MM.1S (cell line): ENCODE measurements around the gene FOXL3.
A peak's percentile ranks its signal among the peaks of the same experiment; 100 is the strongest.

Experiments used
- DNase-seq: peaks from one replicate; pipeline ENCODE4 v3.0.0-alpha.2; 2015
- H2AFZ ChIP-seq: fragments of 300-600 bp; sonication (generic); 2 replicates; pipeline ENCODE4 v1.6.0; 2016; ENCODE audit warnings: antibody characterized with exemption, low read length
- H3F3A ChIP-seq: fragments of 300-600 bp; sonication (generic); 2 replicates; pipeline ENCODE4 v1.6.1; 2016; ENCODE audit warnings: mild to moderate bottlenecking, antibody characterized with exemption, low read length, moderate library complexity, mixed read lengths; ENCODE audit not compliant: insufficient read depth
- H3K27ac ChIP-seq: fragments of 300-600 bp; sonication (generic); 2 replicates; pipeline ENCODE4 v1.5.1; 2016; ENCODE audit warnings: mild to moderate bottlenecking, low read length
- H3K27me3 ChIP-seq: fragments of 300-600 bp; sonication (generic); replicated peaks from 2 replicates; pipeline ENCODE4 v1.6.0; 2016; ENCODE audit warnings: low read length; ENCODE audit not compliant: insufficient read depth
- H3K36me3 ChIP-seq: fragments of 300-600 bp; sonication (generic); replicated peaks from 2 replicates; pipeline ENCODE4 v1.6.1; 2016; ENCODE audit warnings: mild to moderate bottlenecking, low read length, mixed read lengths; ENCODE audit not compliant: insufficient read depth
- H3K4me1 ChIP-seq: fragments of 300-600 bp; sonication (generic); 2 replicates; pipeline ENCODE4 v1.6.1; 2016; ENCODE audit warnings: low read length, mixed read lengths
- H3K4me2 ChIP-seq: fragments of 300-600 bp; sonication (generic); 2 replicates; pipeline ENCODE4 v1.6.0; 2016; ENCODE audit warnings: low read depth, low read length
- H3K4me3 ChIP-seq: fragments of 300-600 bp; sonication (generic); 2 replicates; pipeline ENCODE4 v1.5.1; 2016; ENCODE audit warnings: low read length, mixed read lengths
- H3K79me2 ChIP-seq: fragments of 300-600 bp; sonication (generic); 2 replicates; pipeline ENCODE4 v1.6.1; 2016; ENCODE audit warnings: mixed run types, low read length, mixed read lengths
- H3K9ac ChIP-seq: fragments of 300-600 bp; sonication (generic); 2 replicates; pipeline ENCODE4 v1.6.1; 2016; ENCODE audit warnings: low read length, mixed read lengths
- H3K9me2 ChIP-seq: fragments of 300-600 bp; sonication (generic); replicated peaks from 2 replicates; pipeline ENCODE4 v1.6.1; 2016; ENCODE audit warnings: mild to moderate bottlenecking, low read length, mixed read lengths; ENCODE audit not compliant: insufficient read depth
- H3K9me3 ChIP-seq: fragments of 300-600 bp; sonication (generic); replicated peaks from 2 replicates; pipeline ENCODE4 v1.6.1; 2016; ENCODE audit warnings: mild to moderate bottlenecking, low read length, mixed read lengths; ENCODE audit not compliant: insufficient read depth
- H4K20me1 ChIP-seq: fragments of 300-600 bp; sonication (generic); 2 replicates; pipeline ENCODE4 v1.6.1; 2016; ENCODE audit warnings: mild to moderate bottlenecking, low read length, moderate library complexity, mixed read lengths; ENCODE audit not compliant: insufficient read depth
- EZH2 ChIP-seq: fragments of 300-600 bp; sonication (generic); optimal IDR thresholded peaks from 2 replicates; pipeline ENCODE3; 2017; ENCODE audit warnings: low read depth, mild to moderate bottlenecking, antibody characterized with exemption, low read length, mixed read lengths
- EZH2phosphoT487 ChIP-seq: fragments of 300-600 bp; sonication (generic); IDR thresholded peaks from 2 replicates; pipeline ENCODE4 v1.6.1; 2018; ENCODE audit warnings: antibody characterized with exemption, low read length
- TF ChIP-seq, protein P1 (sequence below): fragments of 300-600 bp; sonication (generic); IDR thresholded peaks from 2 replicates; pipeline ENCODE4 v1.5.1; 2016; ENCODE audit warnings: antibody characterized with exemption, low read length, mixed read lengths

Gene FOXL3

DNA sequence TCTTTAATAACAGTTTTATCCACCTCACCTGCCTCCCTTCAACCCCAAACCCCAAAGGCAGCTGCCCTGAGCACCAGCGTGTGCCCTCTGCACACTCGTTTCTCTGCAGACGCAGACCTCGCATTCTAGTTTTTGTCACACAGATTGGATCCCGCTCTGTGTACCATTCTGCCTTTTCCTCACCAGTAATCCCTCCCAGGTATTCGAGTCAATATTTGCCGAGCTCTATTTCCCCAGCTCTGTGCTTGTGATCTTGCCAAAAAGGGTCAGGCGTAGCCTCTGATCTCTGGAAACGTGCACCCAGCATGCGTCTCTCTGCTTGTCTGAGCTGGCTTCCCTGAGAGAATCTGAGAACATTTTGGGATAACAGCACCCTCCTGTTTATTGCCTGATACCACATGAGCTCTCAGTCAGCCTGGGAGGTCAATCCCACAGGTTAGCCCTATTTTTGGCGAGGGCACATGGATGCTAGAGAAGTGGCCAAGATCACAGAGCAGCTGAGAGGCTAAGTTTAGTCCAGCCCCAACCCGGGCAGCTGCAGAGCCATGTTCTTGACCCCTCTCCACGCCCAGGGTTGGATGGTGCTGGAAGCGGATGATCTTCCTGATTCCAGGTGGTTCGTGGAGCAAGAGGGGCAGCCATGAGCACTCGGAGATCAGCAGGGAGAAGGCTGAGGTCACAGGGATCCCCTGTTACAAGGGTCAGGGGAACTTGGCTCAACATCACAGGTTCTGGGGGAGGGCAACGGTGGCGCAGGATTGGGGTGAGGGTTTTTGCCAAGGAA lies 29.1 kb downstream of the FOXL3 start:
- Histone ChIP-seq H3K9ac (no peak overlapping the region), H3K4me2 (no peak overlapping the region), H3K4me3 (no peak overlapping the region), H4K20me1 (no peaks in the 10 kb centered on the region), H3K4me1 (no peaks in the 10 kb centered on the region), H3K36me3 (no peaks in the 10 kb centered on the region), H3K27ac (no peak overlapping the region), H3K27me3 (no peaks in the 10 kb centered on the region; the same call in 1 of the 2 replicates), H3K9me3 (no peaks in the 10 kb centered on the region), H3K9me2 (no peaks in the 10 kb centered on the region), H3K79me2 (no peaks in the 10 kb centered on the region), H3F3A (no peaks in the 10 kb centered on the region), H2AFZ (no peak overlapping the region)
- TF ChIP-seq EZH2 (no peak), EZH2phosphoT487 (no peak)
- TF ChIP-seq, protein P1, sequence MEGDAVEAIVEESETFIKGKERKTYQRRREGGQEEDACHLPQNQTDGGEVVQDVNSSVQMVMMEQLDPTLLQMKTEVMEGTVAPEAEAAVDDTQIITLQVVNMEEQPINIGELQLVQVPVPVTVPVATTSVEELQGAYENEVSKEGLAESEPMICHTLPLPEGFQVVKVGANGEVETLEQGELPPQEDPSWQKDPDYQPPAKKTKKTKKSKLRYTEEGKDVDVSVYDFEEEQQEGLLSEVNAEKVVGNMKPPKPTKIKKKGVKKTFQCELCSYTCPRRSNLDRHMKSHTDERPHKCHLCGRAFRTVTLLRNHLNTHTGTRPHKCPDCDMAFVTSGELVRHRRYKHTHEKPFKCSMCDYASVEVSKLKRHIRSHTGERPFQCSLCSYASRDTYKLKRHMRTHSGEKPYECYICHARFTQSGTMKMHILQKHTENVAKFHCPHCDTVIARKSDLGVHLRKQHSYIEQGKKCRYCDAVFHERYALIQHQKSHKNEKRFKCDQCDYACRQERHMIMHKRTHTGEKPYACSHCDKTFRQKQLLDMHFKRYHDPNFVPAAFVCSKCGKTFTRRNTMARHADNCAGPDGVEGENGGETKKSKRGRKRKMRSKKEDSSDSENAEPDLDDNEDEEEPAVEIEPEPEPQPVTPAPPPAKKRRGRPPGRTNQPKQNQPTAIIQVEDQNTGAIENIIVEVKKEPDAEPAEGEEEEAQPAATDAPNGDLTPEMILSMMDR, result no peak
- DNase-seq, result no peak

DNA sequence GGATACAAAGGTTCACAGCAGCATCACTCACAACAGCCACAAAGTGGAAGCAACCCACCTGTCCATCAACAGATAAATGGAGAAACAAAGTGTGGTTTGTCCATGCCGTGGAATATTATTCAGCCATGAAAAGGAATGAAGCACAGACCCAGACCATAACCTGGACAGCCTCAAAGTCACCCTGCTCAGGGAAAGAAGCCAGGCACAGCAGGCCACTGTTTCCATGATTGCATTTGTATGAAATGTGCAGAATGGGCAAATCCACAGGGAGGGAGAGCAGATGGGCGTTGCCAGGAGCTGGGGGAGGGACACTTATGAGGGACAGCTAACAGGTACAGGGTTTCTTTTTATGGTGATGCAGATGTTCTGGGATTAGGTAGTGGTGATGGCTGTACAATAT lies 30.3 kb downstream of the FOXL3 start:
- H3K79me2 ChIP-seq, result no peaks in the 10 kb centered on the region
- no peaks in the 10 kb centered on the region for H4K20me1 ChIP-seq
- no peak for DNase-seq
- no peak overlapping the region for H3K9ac ChIP-seq
- no peaks in the 10 kb centered on the region for H3F3A ChIP-seq
- H3K4me2 ChIP-seq, result no peak overlapping the region
- H3K9me3 ChIP-seq, result no peaks in the 10 kb centered on the region
- no peaks in the 10 kb centered on the region for H3K36me3 ChIP-seq
- no peak for TF ChIP-seq EZH2phosphoT487
- TF ChIP-seq EZH2, result no peak
- TF ChIP-seq, protein P1, result no peak
- H3K27ac ChIP-seq, result no peak overlapping the region
- H3K9me2 ChIP-seq, result no peaks in the 10 kb centered on the region
- no peak overlapping the region for H2AFZ ChIP-seq
- no peaks in the 10 kb centered on the region for H3K4me1 ChIP-seq
- H3K27me3 ChIP-seq, result no peaks in the 10 kb centered on the region; the same call in 1 of the 2 replicates
- H3K4me3 ChIP-seq, result no peak overlapping the region

DNA sequence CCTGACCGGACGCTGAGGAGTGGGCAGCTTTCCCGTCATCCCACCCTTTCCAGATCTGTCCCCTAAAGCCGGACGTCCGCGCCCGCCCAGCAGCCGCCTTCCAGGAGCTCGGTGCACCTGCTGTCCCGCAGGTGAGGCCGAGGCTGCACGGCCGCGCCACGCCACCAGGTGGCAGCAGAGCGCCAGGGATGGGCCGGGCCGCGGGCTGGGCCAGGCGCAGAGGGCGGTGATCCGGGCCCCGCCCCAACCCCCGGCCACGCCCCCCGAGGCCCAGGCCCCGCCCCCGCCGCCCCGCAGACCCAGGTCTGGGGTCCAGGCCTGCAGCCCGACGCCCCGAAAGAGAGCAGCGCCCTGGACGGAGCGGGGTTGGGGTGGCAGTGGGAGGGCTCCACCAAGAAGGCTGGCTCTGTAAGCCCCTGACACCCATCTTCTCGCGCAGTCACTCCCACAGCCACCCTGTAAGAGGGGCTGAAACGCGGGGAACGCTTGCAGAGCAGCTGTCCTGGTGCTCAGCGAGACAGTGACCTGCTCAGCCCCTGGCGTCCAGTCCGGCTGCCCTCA lies 32.2 kb downstream of the FOXL3 start:
- Histone ChIP-seq H3K27ac (no peak overlapping the region), H3K9me2 (no peaks in the 10 kb centered on the region), H3F3A (no peaks in the 10 kb centered on the region), H3K79me2 (no peaks in the 10 kb centered on the region), H3K4me1 (no peaks in the 10 kb centered on the region), H3K4me2 (no peak overlapping the region), H3K9me3 (no peaks in the 10 kb centered on the region), H4K20me1 (no peaks in the 10 kb centered on the region), H3K9ac (no peak overlapping the region), H3K27me3 (no peaks in the 10 kb centered on the region; the same call in 1 of the 2 replicates), H3K36me3 (no peaks in the 10 kb centered on the region), H2AFZ (no peak overlapping the region), H3K4me3 (no peak overlapping the region)
- TF ChIP-seq, protein P1, result peak; percentile 47
- TF ChIP-seq EZH2, result no peak
- peak; percentile 18 for DNase-seq
